ENCODE data around the gene COA1.
"Not testable (repeated sequence)": the region's sequence is repeated elsewhere in the genome, so short reads cannot be mapped to it uniquely, and the experiment has no call there.

Gene COA1

DNA sequence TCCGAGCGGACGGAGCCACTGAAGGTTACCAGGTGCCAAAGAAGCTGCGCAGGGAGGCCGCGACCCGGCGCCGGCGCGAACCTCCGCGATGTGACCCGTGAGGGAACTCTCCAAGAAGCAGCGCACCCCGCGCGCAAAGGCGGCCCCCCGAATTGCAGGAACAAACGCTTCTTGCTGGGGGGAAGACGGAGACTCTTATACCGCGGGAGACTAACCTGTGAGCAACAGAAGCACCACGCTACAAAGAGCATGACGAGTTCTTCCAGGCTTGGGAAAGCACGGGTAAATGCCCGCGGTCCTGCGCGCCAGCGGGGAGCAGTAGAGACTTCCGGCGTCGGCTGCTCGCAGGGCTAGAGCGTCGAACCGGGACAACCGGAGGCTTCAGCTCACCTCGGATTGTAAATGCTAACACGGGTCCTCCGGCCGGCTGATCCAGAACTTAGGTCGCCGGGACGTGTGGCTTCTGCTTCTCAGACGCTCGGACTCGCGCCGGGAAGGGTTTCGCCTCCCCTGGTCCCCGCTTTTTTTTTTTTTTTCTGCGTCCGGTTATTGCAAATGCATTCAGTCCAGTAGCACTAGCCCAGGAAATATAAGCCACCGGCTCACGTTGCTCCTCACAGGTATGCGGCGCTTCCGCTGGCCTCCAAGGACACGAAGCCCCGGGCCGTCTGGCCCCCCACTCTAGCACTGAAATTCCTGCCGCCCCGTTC, at the start of gene COA1:
TSS of gene COA1 (minus strand) at position 310 of the 710 bp plus-strand sequence. CDS start 80,909 bp downstream, outside the sequence.
- TF ChIP-seq EZH2 (optimal IDR thresholded peaks at IDR 0.05; ENCODE audit: low read depth, low read length): no peak
- TF ChIP-seq CTCF (IDR thresholded peaks at IDR 0.05; ENCODE audit: low read length): 0 out of 2 replicates have a peak, but pooled peaks have one; percentile 8
- Histone ChIP-seq H4K20me1 (ENCODE audit: insufficient read depth, low read length) (no peaks in the 10 kb centered on the region), H3K4me2 (ENCODE audit: low read depth, low read length) (peak within 1 kb of the TSS; percentile 75), H3K4me1 (ENCODE audit: low read length) (peaks cover 14% of the 10 kb centered on the region; the same call in 1 of the 2 replicates), H3K27me3 (replicated peaks; ENCODE audit: insufficient read depth, low read length) (no peaks in the 10 kb centered on the region), H3K9ac (ENCODE audit: low read length) (peak within 1 kb of the TSS; percentile 72), H3K9me2 (replicated peaks; ENCODE audit: insufficient read depth, low read length) (no peaks in the 10 kb centered on the region), H3F3A (ENCODE audit: insufficient read depth, low read length) (peaks cover 10% of the 10 kb centered on the region; the same call in 1 of the 2 replicates), H2AFZ (ENCODE audit: low read length) (peak within 1 kb of the TSS; percentile 93), H3K9me3 (replicated peaks; ENCODE audit: insufficient read depth, low read length) (no peaks in the 10 kb centered on the region), H3K27ac (ENCODE audit: low read length) (peak within 1 kb of the TSS; percentile 54), H3K4me3 (ENCODE audit: low read length) (peak within 1 kb of the TSS; percentile 93), H3K79me2 (ENCODE audit: low read length) (peaks cover 49% of the 10 kb centered on the region), H3K36me3 (replicated peaks; ENCODE audit: insufficient read depth, low read length) (no peaks in the 10 kb centered on the region)
- peak; percentile 91 for DNase-seq

DNA sequence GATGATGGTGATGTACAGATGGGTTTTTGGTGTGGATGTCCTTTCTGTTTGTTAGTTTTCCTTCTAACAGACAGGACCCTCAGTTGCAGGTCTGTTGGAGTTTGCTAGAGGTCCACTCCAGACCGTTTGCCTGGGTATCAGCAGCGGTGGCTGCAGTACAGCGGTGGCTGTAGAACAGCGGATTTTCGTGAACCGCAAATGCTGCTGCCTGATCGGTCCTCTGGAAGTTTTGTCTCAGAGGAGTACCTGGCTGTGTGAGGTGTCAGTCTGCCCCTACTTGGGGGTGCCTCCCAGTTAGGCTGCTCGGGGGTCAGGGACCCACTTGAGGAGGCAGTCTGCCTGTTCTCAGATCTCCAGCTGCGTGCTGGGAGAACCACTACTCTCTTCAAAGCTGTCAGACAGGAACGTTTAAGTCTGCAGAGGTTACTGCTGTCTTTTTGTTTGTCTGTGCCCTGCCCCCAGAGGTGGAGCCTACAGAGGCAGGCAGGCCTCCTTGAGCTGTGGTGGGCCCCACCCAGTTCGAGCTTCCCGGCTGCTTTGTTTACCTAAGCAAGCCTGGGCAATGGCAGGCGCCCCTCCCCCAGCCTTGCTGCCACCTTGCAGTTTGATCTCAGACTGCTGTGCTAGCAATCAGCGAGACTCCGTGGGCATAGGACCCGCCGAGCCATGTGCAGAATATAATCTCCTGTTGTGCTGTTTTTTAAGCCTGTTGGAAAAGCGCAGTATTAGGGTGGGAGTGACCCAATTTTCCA, 49.1 kb upstream of the COA1 start:
- not testable (repeated sequence) for H3K9me3 ChIP-seq (replicated peaks; ENCODE audit: insufficient read depth, low read length); H3K9me2 ChIP-seq (replicated peaks; ENCODE audit: insufficient read depth, low read length); H3K4me2 ChIP-seq (ENCODE audit: low read depth, low read length); H4K20me1 ChIP-seq (ENCODE audit: insufficient read depth, low read length); H2AFZ ChIP-seq (ENCODE audit: low read length); H3F3A ChIP-seq (ENCODE audit: insufficient read depth, low read length); H3K4me3 ChIP-seq (ENCODE audit: low read length); DNase-seq; H3K4me1 ChIP-seq (ENCODE audit: low read length); H3K36me3 ChIP-seq (replicated peaks; ENCODE audit: insufficient read depth, low read length); H3K79me2 ChIP-seq (ENCODE audit: low read length); H3K27me3 ChIP-seq (replicated peaks; ENCODE audit: insufficient read depth, low read length); H3K9ac ChIP-seq (ENCODE audit: low read length); H3K27ac ChIP-seq (ENCODE audit: low read length)

DNA sequence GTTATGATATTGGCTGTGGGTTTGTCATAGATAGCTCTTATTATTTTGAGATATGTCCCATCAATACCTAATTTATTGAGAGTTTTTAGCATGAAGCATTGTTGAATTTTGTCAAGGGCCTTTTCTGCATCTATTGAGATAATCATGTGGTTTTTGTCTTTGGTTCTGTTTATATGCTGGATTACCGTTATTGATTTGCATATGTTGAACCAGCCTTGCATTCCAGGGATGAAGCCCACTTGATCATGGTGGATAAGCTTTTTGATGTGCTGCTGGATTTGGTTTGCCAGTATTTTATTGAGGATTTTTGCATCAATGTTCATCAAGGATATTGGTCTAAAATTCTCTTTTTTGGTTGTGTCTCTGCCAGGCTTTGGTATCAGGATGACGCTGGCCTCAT, 45.9 kb upstream of the COA1 start:
- not testable (repeated sequence) for H4K20me1 ChIP-seq (ENCODE audit: insufficient read depth, low read length); H3K9ac ChIP-seq (ENCODE audit: low read length); H3K9me3 ChIP-seq (replicated peaks; ENCODE audit: insufficient read depth, low read length); H3K4me2 ChIP-seq (ENCODE audit: low read depth, low read length); H3K4me3 ChIP-seq (ENCODE audit: low read length); H2AFZ ChIP-seq (ENCODE audit: low read length); H3F3A ChIP-seq (ENCODE audit: insufficient read depth, low read length); H3K36me3 ChIP-seq (replicated peaks; ENCODE audit: insufficient read depth, low read length); H3K27ac ChIP-seq (ENCODE audit: low read length); DNase-seq; H3K9me2 ChIP-seq (replicated peaks; ENCODE audit: insufficient read depth, low read length); H3K4me1 ChIP-seq (ENCODE audit: low read length); H3K79me2 ChIP-seq (ENCODE audit: low read length); H3K27me3 ChIP-seq (replicated peaks; ENCODE audit: insufficient read depth, low read length)

DNA sequence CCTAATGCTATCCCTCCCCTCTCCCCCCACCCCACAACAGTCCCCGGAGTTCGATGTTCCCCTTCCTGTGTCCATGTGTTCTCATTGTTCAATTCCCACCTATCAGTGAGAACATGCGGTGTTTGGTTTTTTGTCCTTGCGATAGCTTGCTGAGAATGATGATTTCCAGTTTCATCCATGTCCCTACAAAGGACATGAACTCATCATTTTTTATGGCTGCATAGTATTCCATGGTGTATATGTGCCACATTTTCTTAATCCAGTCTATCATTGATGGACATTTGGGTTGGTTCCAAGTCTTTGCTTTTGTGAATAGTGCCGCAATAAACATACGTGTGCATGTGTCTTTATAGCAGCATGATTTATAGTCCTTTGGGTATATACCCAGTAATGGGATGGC, 43.9 kb upstream of the COA1 start:
- DNase-seq; H3F3A ChIP-seq (ENCODE audit: insufficient read depth, low read length); H3K4me2 ChIP-seq (ENCODE audit: low read depth, low read length); H3K9me3 ChIP-seq (replicated peaks; ENCODE audit: insufficient read depth, low read length); H3K4me3 ChIP-seq (ENCODE audit: low read length); H3K9me2 ChIP-seq (replicated peaks; ENCODE audit: insufficient read depth, low read length); H3K36me3 ChIP-seq (replicated peaks; ENCODE audit: insufficient read depth, low read length); H3K27me3 ChIP-seq (replicated peaks; ENCODE audit: insufficient read depth, low read length); H3K79me2 ChIP-seq (ENCODE audit: low read length); H3K27ac ChIP-seq (ENCODE audit: low read length); H3K9ac ChIP-seq (ENCODE audit: low read length); H4K20me1 ChIP-seq (ENCODE audit: insufficient read depth, low read length); H3K4me1 ChIP-seq (ENCODE audit: low read length); H2AFZ ChIP-seq (ENCODE audit: low read length): not testable (repeated sequence)
